ENCODE data around the gene MORF4L1.
"Not testable (repeated sequence)": the region's sequence is repeated elsewhere in the genome, so short reads cannot be mapped to it uniquely, and the experiment has no call there.

Gene MORF4L1

GRCh38 chr15:78836333-78836732 lies 36.4 kb upstream of the MORF4L1 start:
- H3K27me3 ChIP-seq, result no peaks in the 10 kb centered on the region
- TF ChIP-seq CTCF (IDR thresholded peaks at IDR 0.05), result no peak
- intact Hi-C loops (cut with DNase I; ENCODE audit: low total_unique reads), result no loop called here
- no peak overlapping the region for H3K27ac ChIP-seq
- peaks cover 0 to 36% (median 15%) of the 10 kb centered on the region in 4 donors for H3K4me1 ChIP-seq
- H3K9me3 ChIP-seq, result no peaks in the 10 kb centered on the region
- no peak for DNase-seq
- H3K4me3 ChIP-seq, result no peak overlapping the region
- H3K36me3 ChIP-seq, result no peaks in the 10 kb centered on the region

- no peak for DNase-seq
- Histone ChIP-seq H3K9me3 (no peaks in the 10 kb centered on the region), H3K27me3 (no peaks in the 10 kb centered on the region), H3K4me3 (no peak overlapping the region), H3K4me1 (peaks cover 0 to 37% (median 16%) of the 10 kb centered on the region in 4 donors), H3K36me3 (no peaks in the 10 kb centered on the region), H3K27ac (no peak overlapping the region)
- TF ChIP-seq CTCF (IDR thresholded peaks at IDR 0.05), result no peak
- intact Hi-C loops (cut with DNase I; ENCODE audit: low total_unique reads), result no loop called here
Measured at GRCh38 chr15:78837131-78837530, 35.6 kb upstream of the MORF4L1 start.

GRCh38 chr15:78837543-78837942 lies 35.1 kb upstream of the MORF4L1 start:
- intact Hi-C loops (cut with DNase I; ENCODE audit: low total_unique reads), result no loop called here
- no peaks in the 10 kb centered on the region for H3K9me3 ChIP-seq

GRCh38 chr15:78838489-78838888 lies 34.2 kb upstream of the MORF4L1 start:
- H3K27me3 ChIP-seq, result no peaks in the 10 kb centered on the region
- intact Hi-C loops (cut with DNase I; ENCODE audit: low total_unique reads), result no loop called here
- no peak overlapping the region for H3K4me3 ChIP-seq
- DNase-seq, result peak; percentile 57 to 76
- no peaks in the 10 kb centered on the region for H3K36me3 ChIP-seq
- H3K4me1 ChIP-seq, result peaks cover 0 to 37% (median 16%) of the 10 kb centered on the region in 4 donors
- TF ChIP-seq CTCF (IDR thresholded peaks at IDR 0.05), result no peak
- H3K9me3 ChIP-seq, result no peaks in the 10 kb centered on the region
- H3K27ac ChIP-seq, result no peak overlapping the region

More at GRCh38 chr15:78837543-78837942, 35.1 kb upstream of the MORF4L1 start:
- Histone ChIP-seq H3K36me3 (no peaks in the 10 kb centered on the region), H3K4me1 (peaks cover 0 to 37% (median 16%) of the 10 kb centered on the region in 4 donors), H3K27ac (no peak overlapping the region), H3K27me3 (no peaks in the 10 kb centered on the region), H3K4me3 (no peak overlapping the region)
- no peak for DNase-seq
- TF ChIP-seq CTCF (IDR thresholded peaks at IDR 0.05), result no peak

DNA sequence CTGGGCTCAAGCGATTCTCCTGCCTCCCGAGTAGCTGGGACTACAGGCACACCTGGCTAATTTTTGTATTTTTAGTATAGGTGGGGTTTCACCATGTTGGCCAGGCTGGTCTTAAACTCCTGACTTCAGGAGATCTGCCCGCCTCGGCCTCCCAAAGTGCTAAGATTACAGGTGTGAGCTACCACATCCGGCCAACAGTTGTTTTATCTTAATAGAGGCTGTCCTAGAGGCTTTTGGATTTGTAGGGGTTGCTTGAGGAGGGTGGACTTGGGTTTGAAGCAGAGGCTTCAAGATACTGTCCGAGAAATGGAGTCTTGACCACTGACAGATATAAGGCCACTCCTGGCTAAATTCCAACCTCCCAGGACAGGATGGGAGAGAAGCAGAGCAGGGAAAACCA lies 33.5 kb upstream of the MORF4L1 start:
- DNase-seq; intact Hi-C loops (cut with DNase I; ENCODE audit: low total_unique reads): not testable (repeated sequence)

GRCh38 chr15:78840661-78841375 lies 31.9 kb upstream of the MORF4L1 start:
- no peak for TF ChIP-seq CTCF (IDR thresholded peaks at IDR 0.05)
- H3K9me3 ChIP-seq, result no peaks in the 10 kb centered on the region
- H3K4me3 ChIP-seq, result no peak overlapping the region
- peaks cover 0 to 37% (median 16%) of the 10 kb centered on the region in 4 donors for H3K4me1 ChIP-seq
- intact Hi-C loops (cut with DNase I; ENCODE audit: low total_unique reads), result no loop called here
- H3K27me3 ChIP-seq, result no peaks in the 10 kb centered on the region
- peak; percentile 46 to 76 for DNase-seq
- no peaks in the 10 kb centered on the region for H3K36me3 ChIP-seq
- H3K27ac ChIP-seq, result peak overlapping the region; percentile 52 to 57

More for the DNA sequence above, 33.5 kb upstream of the MORF4L1 start:
- H3K4me3 ChIP-seq, H3K9me3 ChIP-seq, H3K27ac ChIP-seq, H3K27me3 ChIP-seq, H3K36me3 ChIP-seq: not testable (repeated sequence)
- H3K4me1 ChIP-seq, result peaks cover 0 to 37% (median 16%) of the 10 kb centered on the region in 4 donors
